Caco-2 (cell line): Measurements from ENCODE around the gene ZNF24. TPM values are rescaled to one million over a fixed set of nuclear protein-coding genes. Genes with fewer than 3 reads are reported as not detected.

Experiments used
- BruUV-seq: library from RNA; stranded (reverse); fragments of 400-500 nt; replicated peaks from 2 replicates; lab custom pipeline; 2021; lab: Mats Ljungman, UMichigan
- CTCF ChIA-PET: fragments of 300-600 bp; sonication (Branson Sonifier 250); formaldehyde crosslinking; loops from one replicate; lab custom pipeline; 2022; ENCODE audit warnings: antibody characterized with exemption; lab: Charles Lee
- POLR2A ChIA-PET: fragments of 300-600 bp; sonication (Branson Sonifier 250); formaldehyde crosslinking; loops from one replicate; lab custom pipeline; 2022; ENCODE audit warnings: antibody characterized with exemption; lab: Charles Lee
- DNase-seq, 2 experiments: peaks; one replicate each; pipeline versions ENCODE4 v3.0.0 to v3.0.0-alpha.2; 2020 to 2022
- H3K27me3 ChIP-seq: replicated peaks from 2 replicates; pipeline ENCODE4 v1.6.0; 2011; ENCODE audit warnings: low read length; ENCODE audit not compliant: control insufficient read depth, insufficient read depth
- H3K36me3 ChIP-seq: 2 replicates; pipeline ENCODE4 v1.5.1; 2011; ENCODE audit warnings: low read length; ENCODE audit not compliant: control insufficient read depth, insufficient read depth
- H3K4me1 ChIP-seq: fragments of 250-450 bp; sonication (Bioruptor Pico); 2 replicates; pipeline ENCODE4 v1.5.1; 2020; ENCODE audit warnings: mild to moderate bottlenecking
- H3K4me3 ChIP-seq: 2 replicates; pipeline ENCODE4 v1.5.1; 2011; ENCODE audit warnings: low read depth, mild to moderate bottlenecking, control low read depth, low read length
- H3K9me3 ChIP-seq: fragments of 250-450 bp; sonication (Bioruptor Pico); 2 replicates; pipeline ENCODE4 v1.5.1; 2020; ENCODE audit warnings: mild to moderate bottlenecking, moderate library complexity
- H3K27ac Mint-ChIP-seq: one replicate; pipeline ENCODE4 v1.8.0; 2022; ENCODE audit warnings: mixed read lengths; ENCODE audit not compliant: unreplicated experiment
- H3K27me3 Mint-ChIP-seq: one replicate; pipeline ENCODE4 v1.8.0; 2022; ENCODE audit warnings: mixed read lengths; ENCODE audit not compliant: insufficient read depth, unreplicated experiment
- H3K36me3 Mint-ChIP-seq: one replicate; pipeline ENCODE4 v1.8.0; 2022; ENCODE audit warnings: mild to moderate bottlenecking, mixed read lengths; ENCODE audit not compliant: insufficient read depth, unreplicated experiment
- H3K4me1 Mint-ChIP-seq: one replicate; pipeline ENCODE4 v1.8.0; 2022; ENCODE audit warnings: low read depth, mixed read lengths; ENCODE audit not compliant: unreplicated experiment
- H3K4me3 Mint-ChIP-seq: one replicate; pipeline ENCODE4 v1.8.0; 2022; ENCODE audit warnings: mild to moderate bottlenecking, moderate library complexity, mixed read lengths; ENCODE audit not compliant: unreplicated experiment
- H3K9me3 Mint-ChIP-seq: one replicate; pipeline ENCODE4 v1.8.0; 2022; ENCODE audit warnings: mixed read lengths; ENCODE audit not compliant: unreplicated experiment
- intact Hi-C: fragments of 100-400 bp; cut with micrococcal nuclease; formaldehyde crosslinking; loops from one replicate; pipeline ENCODE4 v1.10.0; 2022; ENCODE audit not compliant: unreplicated experiment
- total RNA-seq: library from RNA; stranded (reverse); gene quantifications from 2 replicates; pipeline ENCODE4 v1.2.3, GENCODE V29; 2022
- TF ChIP-seq, protein P1 (sequence below), 2 experiments: fragments of 200-600 bp in 1 of 2; IDR thresholded peaks; 1 replicate in 1 of 2; 2 replicates in 1 of 2; pipeline versions ENCODE4 v1.5.1 to v1.8.0; 2011 to 2022; ENCODE audit warnings: antibody characterized with exemption in 1 of 2, control low read depth in 1 of 2, inconsistent platforms in 1 of 2, low read depth in 1 of 2, low read length in 1 of 2, mild to moderate bottlenecking in 1 of 2, moderate library complexity in 1 of 2; ENCODE audit not compliant: insufficient read depth in 1 of 2, severe bottlenecking in 1 of 2, unreplicated experiment in 1 of 2

ZNF24 gene
- total RNA-seq, 1 experiment from 2014 or later: 21.3 TPM

GRCh38 chr18:35369126-35369525, 24.9 kb upstream of the ZNF24 start:
- CTCF ChIA-PET: no interaction called here

GRCh38 chr18:35368595-35368994, 24.4 kb upstream of the ZNF24 start:
- Mint-ChIP-seq H3K4me1 (no peaks in the 10 kb centered on the region), H3K36me3 (no peaks in the 10 kb centered on the region), H3K4me3 (no peak overlapping the region), H3K9me3 (no peaks in the 10 kb centered on the region), H3K27me3 (no peaks in the 10 kb centered on the region), H3K27ac (no peak overlapping the region)
- ChIA-PET CTCF (no interaction called here), POLR2A (no interaction called here)
- Histone ChIP-seq H3K27me3 (no peaks in the 10 kb centered on the region), H3K4me3 (no peak overlapping the region), H3K4me1 (no peaks in the 10 kb centered on the region), H3K9me3 (no peaks in the 10 kb centered on the region), H3K36me3 (no peaks in the 10 kb centered on the region)
- DNase-seq: no peak
- TF ChIP-seq, protein P1, sequence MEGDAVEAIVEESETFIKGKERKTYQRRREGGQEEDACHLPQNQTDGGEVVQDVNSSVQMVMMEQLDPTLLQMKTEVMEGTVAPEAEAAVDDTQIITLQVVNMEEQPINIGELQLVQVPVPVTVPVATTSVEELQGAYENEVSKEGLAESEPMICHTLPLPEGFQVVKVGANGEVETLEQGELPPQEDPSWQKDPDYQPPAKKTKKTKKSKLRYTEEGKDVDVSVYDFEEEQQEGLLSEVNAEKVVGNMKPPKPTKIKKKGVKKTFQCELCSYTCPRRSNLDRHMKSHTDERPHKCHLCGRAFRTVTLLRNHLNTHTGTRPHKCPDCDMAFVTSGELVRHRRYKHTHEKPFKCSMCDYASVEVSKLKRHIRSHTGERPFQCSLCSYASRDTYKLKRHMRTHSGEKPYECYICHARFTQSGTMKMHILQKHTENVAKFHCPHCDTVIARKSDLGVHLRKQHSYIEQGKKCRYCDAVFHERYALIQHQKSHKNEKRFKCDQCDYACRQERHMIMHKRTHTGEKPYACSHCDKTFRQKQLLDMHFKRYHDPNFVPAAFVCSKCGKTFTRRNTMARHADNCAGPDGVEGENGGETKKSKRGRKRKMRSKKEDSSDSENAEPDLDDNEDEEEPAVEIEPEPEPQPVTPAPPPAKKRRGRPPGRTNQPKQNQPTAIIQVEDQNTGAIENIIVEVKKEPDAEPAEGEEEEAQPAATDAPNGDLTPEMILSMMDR (IDR thresholded peaks at IDR 0.05; ENCODE audit: insufficient read depth in 1 of 2, low read depth in 1 of 2, low read length in 1 of 2, severe bottlenecking in 1 of 2, unreplicated experiment in 1 of 2): no peak
- no TSS peak for BruUV-seq
- intact Hi-C loops: no loop called here

More at GRCh38 chr18:35369126-35369525, 24.9 kb upstream of the ZNF24 start:
- POLR2A ChIA-PET: no interaction called here
- no peaks in the 10 kb centered on the region for H3K36me3 ChIP-seq
- Mint-ChIP-seq H3K36me3 (no peaks in the 10 kb centered on the region), H3K27me3 (no peaks in the 10 kb centered on the region), H3K4me1 (no peaks in the 10 kb centered on the region), H3K9me3 (no peaks in the 10 kb centered on the region), H3K27ac (no peak overlapping the region), H3K4me3 (no peak overlapping the region)
- no peak for DNase-seq
- H3K4me1 ChIP-seq: no peaks in the 10 kb centered on the region
- intact Hi-C loops: no loop called here
- no peaks in the 10 kb centered on the region for H3K9me3 ChIP-seq
- H3K27me3 ChIP-seq: no peaks in the 10 kb centered on the region
- TF ChIP-seq, protein P1 (IDR thresholded peaks at IDR 0.05; ENCODE audit: insufficient read depth in 1 of 2, low read depth in 1 of 2, low read length in 1 of 2, severe bottlenecking in 1 of 2, unreplicated experiment in 1 of 2): no peak
- no TSS peak for BruUV-seq
- no peak overlapping the region for H3K4me3 ChIP-seq

DNA sequence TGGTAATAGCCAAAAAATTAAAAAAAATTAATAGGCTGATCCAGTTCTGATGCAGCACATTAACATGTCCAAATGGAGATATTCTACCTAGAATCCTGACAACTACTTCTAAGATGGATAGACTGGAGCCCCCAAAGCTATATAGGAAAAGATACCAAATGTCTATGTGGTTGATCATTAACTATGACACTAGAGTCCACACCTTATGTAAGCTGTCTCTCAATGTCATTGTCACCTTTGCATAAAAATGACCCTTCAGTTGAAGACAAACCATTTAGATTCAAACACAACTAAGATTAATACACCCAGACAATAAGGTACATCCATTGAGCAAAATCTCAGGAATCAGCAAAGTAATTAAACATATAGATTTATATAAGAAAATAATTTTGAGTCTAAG, 18.3 kb upstream of the ZNF24 start:
- CTCF ChIA-PET: no interaction called here
- DNase-seq: no peak
- intact Hi-C loops: no loop called here
- Histone ChIP-seq H3K27me3 (no peaks in the 10 kb centered on the region), H3K36me3 (no peaks in the 10 kb centered on the region), H3K4me1 (no peaks in the 10 kb centered on the region), H3K4me3 (no peak overlapping the region), H3K9me3 (no peaks in the 10 kb centered on the region)
- BruUV-seq: no TSS peak
- H3K4me1 Mint-ChIP-seq: no peaks in the 10 kb centered on the region
- no peaks in the 10 kb centered on the region for H3K36me3 Mint-ChIP-seq
- H3K4me3 Mint-ChIP-seq: no peak overlapping the region
- H3K27ac Mint-ChIP-seq: no peak overlapping the region
- TF ChIP-seq, protein P1 (IDR thresholded peaks at IDR 0.05; ENCODE audit: insufficient read depth in 1 of 2, low read depth in 1 of 2, low read length in 1 of 2, severe bottlenecking in 1 of 2, unreplicated experiment in 1 of 2): no peak
- peaks cover 6% of the 10 kb centered on the region for H3K27me3 Mint-ChIP-seq
- POLR2A ChIA-PET: no interaction called here
- H3K9me3 Mint-ChIP-seq: peaks cover 9% of the 10 kb centered on the region
